ENCODE data around the gene ERC1. TPM values are rescaled to one million over a fixed set of nuclear protein-coding genes. Genes with fewer than 3 reads are reported as not detected.

Gene ERC1
- total RNA-seq, 5 donors from 2014 or later (not counting 1 experiment from before 2014, with no cell fraction given), result 41.8 to 68.0 (median 46.5) TPM

DNA sequence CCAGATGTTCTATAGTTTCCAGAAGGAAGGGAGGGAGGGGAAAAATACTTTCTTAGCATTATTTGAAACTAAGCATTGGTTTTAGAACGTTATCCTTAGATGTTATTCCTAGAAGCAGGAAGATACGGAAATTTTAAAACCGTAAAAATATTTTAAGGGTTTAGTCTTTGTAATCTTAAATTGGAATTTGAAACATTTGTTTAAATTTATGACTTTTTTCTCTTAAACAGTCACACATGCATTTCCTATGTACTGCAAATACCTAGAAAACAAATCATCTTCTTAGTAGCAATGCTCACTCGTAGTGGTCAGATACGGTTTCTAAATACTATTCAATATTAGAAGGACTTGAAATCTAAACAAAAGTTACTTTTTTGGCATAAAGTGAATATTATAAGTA is 282.0 kb downstream of the ERC1 start:
- POLR2A ChIA-PET, result no interaction called here
- H3K27ac Mint-ChIP-seq, result no peak overlapping the region
- Histone ChIP-seq H3K27me3 (replicated peaks in 1 of 2; ENCODE audit: control insufficient read depth in 2 of 2, extremely low read depth in 1 of 2, insufficient read depth in 2 of 2, low read length in 1 of 2) (no peaks in the 10 kb centered on the region), H3K36me3 (ENCODE audit: control insufficient read depth in 2 of 2, extremely low read depth in 1 of 2, insufficient read depth in 1 of 2, low read length in 1 of 2) (no peaks in the 10 kb centered on the region), H3K9me3 (no peaks in the 10 kb centered on the region), H3K4me1 (ENCODE audit: control insufficient read depth in 1 of 2, extremely low read depth in 1 of 2, insufficient read depth in 2 of 2, low read length in 2 of 2) (no peaks in the 10 kb centered on the region), H3K4me3 (ENCODE audit: control insufficient read depth in 1 of 2, extremely low read depth in 1 of 2, low read length in 1 of 2) (no peak overlapping the region), H3K27ac (ENCODE audit: low read length) (no peak overlapping the region)
- peaks cover 46% of the 10 kb centered on the region for H3K36me3 Mint-ChIP-seq
- no peak overlapping the region for H3K4me3 Mint-ChIP-seq
- no peaks in the 10 kb centered on the region for H3K27me3 Mint-ChIP-seq
- ATAC-seq (replicated peaks in 1 of 4) (no peak), DNase-seq (no peak)
- H3K9me3 Mint-ChIP-seq, result no peaks in the 10 kb centered on the region
- CTCF ChIA-PET, result interaction anchor here in 1 of 2 donors (0.6 kb wide), 1 partner anchor 96 kb away, joined by 7 read pairs; no protein-coding TSS in a partner anchor
- WGBS (ENCODE audit: insufficient coverage), result no CpG with 5 or more reads among the region's 5 CpGs
- peaks cover 8 to 12% (median 9%) of the 10 kb centered on the region in 3 donors for H3K4me1 Mint-ChIP-seq

- POLR2A ChIA-PET, result no interaction called here
Observed at GRCh38 chr12:1277905-1278304, 286.9 kb downstream of the ERC1 start.

DNA sequence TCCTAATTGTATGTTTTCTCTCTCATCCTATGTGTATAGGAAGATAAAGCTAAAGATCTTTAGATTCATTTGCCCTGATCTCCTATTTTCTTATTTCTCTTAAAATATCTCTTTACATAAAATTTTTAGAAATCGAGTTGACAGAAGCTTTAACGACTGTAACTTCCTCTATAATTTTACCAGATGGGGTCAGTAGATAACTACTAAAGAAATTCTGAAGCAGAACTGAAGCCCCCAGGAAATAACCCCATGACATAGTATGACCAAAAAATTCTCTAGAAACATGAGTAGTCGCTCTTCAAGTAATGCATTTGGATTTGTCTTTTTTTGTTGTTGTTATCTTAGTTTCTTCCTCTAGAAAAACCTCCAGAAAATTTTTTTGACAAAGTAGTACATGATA is 288.0 kb downstream of the ERC1 start:
- ATAC-seq (replicated peaks in 1 of 4), result no peak
- no peaks in the 10 kb centered on the region for H3K27me3 ChIP-seq (replicated peaks in 1 of 2; ENCODE audit: control insufficient read depth in 2 of 2, extremely low read depth in 1 of 2, insufficient read depth in 2 of 2, low read length in 1 of 2)
- CTCF ChIA-PET, result interaction anchor here in 1 of 2 donors (0.6 kb wide), 1 partner anchor 267 kb away, joined by 3 read pairs; no protein-coding TSS in a partner anchor
- Mint-ChIP-seq H3K36me3 (peaks cover 38% of the 10 kb centered on the region), H3K4me3 (no peak overlapping the region), H3K9me3 (no peaks in the 10 kb centered on the region), H3K4me1 (peaks cover 10 to 14% (median 13%) of the 10 kb centered on the region in 3 donors), H3K27me3 (no peaks in the 10 kb centered on the region), H3K27ac (no peak overlapping the region)
- POLR2A ChIA-PET, result no interaction called here
- no peaks in the 10 kb centered on the region for H3K36me3 ChIP-seq (ENCODE audit: control insufficient read depth in 2 of 2, extremely low read depth in 1 of 2, insufficient read depth in 1 of 2, low read length in 1 of 2)
- DNase-seq, result no peak
- H3K27ac ChIP-seq (ENCODE audit: low read length), result no peak overlapping the region
- H3K9me3 ChIP-seq, result no peaks in the 10 kb centered on the region
- H3K4me1 ChIP-seq (ENCODE audit: control insufficient read depth in 1 of 2, extremely low read depth in 1 of 2, insufficient read depth in 2 of 2, low read length in 2 of 2), result peaks cover 0 to 4% of the 10 kb centered on the region in 2 experiments
- WGBS (ENCODE audit: insufficient coverage), result no CpG with 5 or more reads among the region's 3 CpGs
- no peak overlapping the region for H3K4me3 ChIP-seq (ENCODE audit: control insufficient read depth in 1 of 2, extremely low read depth in 1 of 2, low read length in 1 of 2)

More at GRCh38 chr12:1277905-1278304, 286.9 kb downstream of the ERC1 start:
- Histone ChIP-seq H3K4me3 (ENCODE audit: control insufficient read depth in 1 of 2, extremely low read depth in 1 of 2, low read length in 1 of 2) (no peak overlapping the region), H3K9me3 (no peaks in the 10 kb centered on the region), H3K4me1 (ENCODE audit: control insufficient read depth in 1 of 2, extremely low read depth in 1 of 2, insufficient read depth in 2 of 2, low read length in 2 of 2) (peaks cover 0 to 4% of the 10 kb centered on the region in 2 experiments), H3K27me3 (replicated peaks in 1 of 2; ENCODE audit: control insufficient read depth in 2 of 2, extremely low read depth in 1 of 2, insufficient read depth in 2 of 2, low read length in 1 of 2) (no peaks in the 10 kb centered on the region), H3K36me3 (ENCODE audit: control insufficient read depth in 2 of 2, extremely low read depth in 1 of 2, insufficient read depth in 1 of 2, low read length in 1 of 2) (no peaks in the 10 kb centered on the region), H3K27ac (ENCODE audit: low read length) (no peak overlapping the region)
- CTCF ChIA-PET, result no interaction called here
- peaks cover 10 to 14% (median 13%) of the 10 kb centered on the region in 3 donors for H3K4me1 Mint-ChIP-seq
- peak; percentile 34 to 94 (median 62) for ATAC-seq (replicated peaks in 1 of 4)
- H3K27ac Mint-ChIP-seq, result peak overlapping the region in 1 of 2 donors; percentile 76
- no peaks in the 10 kb centered on the region for H3K27me3 Mint-ChIP-seq
- H3K4me3 Mint-ChIP-seq, result peak overlapping the region in 2 of 3 donors; percentile 23 to 24
- DNase-seq, result peak; percentile 2 to 82 (median 43)
- no CpG with 5 or more reads among the region's 4 CpGs for WGBS (ENCODE audit: insufficient coverage)
- H3K36me3 Mint-ChIP-seq, result peaks cover 35% of the 10 kb centered on the region
- no peaks in the 10 kb centered on the region for H3K9me3 Mint-ChIP-seq

GRCh38 chr12:1280059-1280458 is 289.0 kb downstream of the ERC1 start:
- H3K27me3 Mint-ChIP-seq, result no peaks in the 10 kb centered on the region
- H3K27ac ChIP-seq (ENCODE audit: low read length), result no peak overlapping the region
- no peak overlapping the region for H3K4me3 Mint-ChIP-seq
- peaks cover 37% of the 10 kb centered on the region for H3K36me3 Mint-ChIP-seq
- no peaks in the 10 kb centered on the region for H3K9me3 Mint-ChIP-seq
- no peaks in the 10 kb centered on the region for H3K9me3 ChIP-seq
- WGBS (ENCODE audit: insufficient coverage), result 100% methylated on average over 1 of the region's 5 CpGs
- peaks cover 10 to 14% (median 13%) of the 10 kb centered on the region in 3 donors for H3K4me1 Mint-ChIP-seq
- H3K4me1 ChIP-seq (ENCODE audit: control insufficient read depth in 1 of 2, extremely low read depth in 1 of 2, insufficient read depth in 2 of 2, low read length in 2 of 2), result peaks cover 0 to 4% of the 10 kb centered on the region in 2 experiments
- no peaks in the 10 kb centered on the region for H3K27me3 ChIP-seq (replicated peaks in 1 of 2; ENCODE audit: control insufficient read depth in 2 of 2, extremely low read depth in 1 of 2, insufficient read depth in 2 of 2, low read length in 1 of 2)
- POLR2A ChIA-PET, result no interaction called here
- no peak for DNase-seq
- H3K27ac Mint-ChIP-seq, result no peak overlapping the region
- H3K4me3 ChIP-seq (ENCODE audit: control insufficient read depth in 1 of 2, extremely low read depth in 1 of 2, low read length in 1 of 2), result no peak overlapping the region
- CTCF ChIA-PET, result no interaction called here
- no peak for ATAC-seq (replicated peaks in 1 of 4)
- H3K36me3 ChIP-seq (ENCODE audit: control insufficient read depth in 2 of 2, extremely low read depth in 1 of 2, insufficient read depth in 1 of 2, low read length in 1 of 2), result no peaks in the 10 kb centered on the region

- no peak overlapping the region for H3K27ac ChIP-seq (ENCODE audit: low read length)
- H3K36me3 Mint-ChIP-seq, result peaks cover 38% of the 10 kb centered on the region
- no peaks in the 10 kb centered on the region for H3K27me3 Mint-ChIP-seq
- no peak for ATAC-seq (replicated peaks in 1 of 4)
- no peak overlapping the region for H3K4me3 Mint-ChIP-seq
- 100% methylated on average over 1 of the region's 7 CpGs for WGBS (ENCODE audit: insufficient coverage)
- no peaks in the 10 kb centered on the region for H3K9me3 Mint-ChIP-seq
- H3K4me3 ChIP-seq (ENCODE audit: control insufficient read depth in 1 of 2, extremely low read depth in 1 of 2, low read length in 1 of 2), result no peak overlapping the region
- H3K4me1 Mint-ChIP-seq, result peaks cover 10 to 14% (median 13%) of the 10 kb centered on the region in 3 donors
- H3K27ac Mint-ChIP-seq, result no peak overlapping the region
- POLR2A ChIA-PET, result no interaction called here
- CTCF ChIA-PET, result no interaction called here
- peaks cover 0 to 4% of the 10 kb centered on the region in 2 experiments for H3K4me1 ChIP-seq (ENCODE audit: control insufficient read depth in 1 of 2, extremely low read depth in 1 of 2, insufficient read depth in 2 of 2, low read length in 2 of 2)
- H3K27me3 ChIP-seq (replicated peaks in 1 of 2; ENCODE audit: control insufficient read depth in 2 of 2, extremely low read depth in 1 of 2, insufficient read depth in 2 of 2, low read length in 1 of 2), result no peaks in the 10 kb centered on the region
- no peaks in the 10 kb centered on the region for H3K36me3 ChIP-seq (ENCODE audit: control insufficient read depth in 2 of 2, extremely low read depth in 1 of 2, insufficient read depth in 1 of 2, low read length in 1 of 2)
- DNase-seq, result no peak
- no peaks in the 10 kb centered on the region for H3K9me3 ChIP-seq
Observed at GRCh38 chr12:1281683-1282366, 290.8 kb downstream of the ERC1 start.

- Histone ChIP-seq H3K27ac (ENCODE audit: low read length) (no peak overlapping the region), H3K36me3 (ENCODE audit: control insufficient read depth in 2 of 2, extremely low read depth in 1 of 2, insufficient read depth in 1 of 2, low read length in 1 of 2) (no peaks in the 10 kb centered on the region), H3K27me3 (replicated peaks in 1 of 2; ENCODE audit: control insufficient read depth in 2 of 2, extremely low read depth in 1 of 2, insufficient read depth in 2 of 2, low read length in 1 of 2) (no peaks in the 10 kb centered on the region), H3K4me1 (ENCODE audit: control insufficient read depth in 1 of 2, extremely low read depth in 1 of 2, insufficient read depth in 2 of 2, low read length in 2 of 2) (peaks cover 0 to 4% of the 10 kb centered on the region in 2 experiments), H3K4me3 (ENCODE audit: control insufficient read depth in 1 of 2, extremely low read depth in 1 of 2, low read length in 1 of 2) (no peak overlapping the region), H3K9me3 (no peaks in the 10 kb centered on the region)
- Mint-ChIP-seq H3K27me3 (no peaks in the 10 kb centered on the region), H3K9me3 (no peaks in the 10 kb centered on the region), H3K27ac (no peak overlapping the region), H3K4me3 (no peak overlapping the region), H3K36me3 (peaks cover 36% of the 10 kb centered on the region), H3K4me1 (peaks cover 5 to 7% (median 6%) of the 10 kb centered on the region in 3 donors)
- no CpG with 5 or more reads among the region's 5 CpGs for WGBS (ENCODE audit: insufficient coverage)
- DNase-seq (no peak), ATAC-seq (replicated peaks in 1 of 4) (no peak)
- ChIA-PET POLR2A (interaction anchor here in 1 of 2 donors (0.6 kb wide), 2 partner anchors 14 to 544 kb away, joined by 3 to 16 read pairs; no protein-coding TSS in a partner anchor), CTCF (no interaction called here)
Observed at GRCh38 chr12:1282670-1283315, 291.8 kb downstream of the ERC1 start.

Measured in T-cell (primary cell).